Neural progenitor cell (in vitro differentiated cells): Measurements from ENCODE around the gene C15orf40. TPM values are rescaled to one million over a fixed set of nuclear protein-coding genes. Genes with fewer than 3 reads are reported as not detected.
"Not testable (repeated sequence)": the region's sequence is repeated elsewhere in the genome, so short reads cannot be mapped to it uniquely, and the experiment has no call there.

ENCODE experiments used
- DNase-seq: peaks from one replicate; pipeline ENCODE4 v3.0.0-alpha.2; 2016; ENCODE audit warnings: low spot score
- H2AFZ ChIP-seq: fragments of 200-600 bp; sonication (generic); replicated peaks from 2 replicates; pipeline ENCODE4 v1.6.1; 2016; ENCODE audit warnings: antibody characterized with exemption
- H3F3A ChIP-seq: fragments of 200-600 bp; sonication (generic); 2 replicates; pipeline ENCODE4 v1.6.1; 2016; ENCODE audit warnings: antibody characterized with exemption, low read depth
- H3K27ac ChIP-seq: fragments of 200-600 bp; sonication (generic); 2 replicates; pipeline ENCODE4 v1.5.1; 2016; ENCODE audit warnings: mild to moderate bottlenecking
- H3K27me3 ChIP-seq: fragments of 200-600 bp; sonication (generic); 2 replicates; pipeline ENCODE4 v1.6.1; 2016; ENCODE audit warnings: mild to moderate bottlenecking, moderate library complexity
- H3K36me3 ChIP-seq: fragments of 200-600 bp; sonication (generic); 2 replicates; pipeline ENCODE4 v1.5.1; 2016
- H3K4me1 ChIP-seq: fragments of 200-600 bp; sonication (generic); 2 replicates; pipeline ENCODE4 v1.6.1; 2016; ENCODE audit warnings: mixed run types
- H3K4me2 ChIP-seq: fragments of 200-600 bp; sonication (generic); 2 replicates; pipeline ENCODE4 v1.6.1; 2016
- H3K4me3 ChIP-seq: fragments of 200-600 bp; sonication (generic); 2 replicates; pipeline ENCODE4 v1.5.1; 2016
- H3K79me2 ChIP-seq: fragments of 200-600 bp; sonication (generic); 2 replicates; pipeline ENCODE4 v1.6.1; 2016; ENCODE audit warnings: low read depth
- H3K9ac ChIP-seq: fragments of 200-600 bp; sonication (generic); 2 replicates; pipeline ENCODE4 v1.6.1; 2016
- H3K9me3 ChIP-seq: fragments of 200-600 bp; sonication (generic); 2 replicates; pipeline ENCODE4 v1.5.1; 2016; ENCODE audit warnings: low read depth
- H4K20me1 ChIP-seq: fragments of 200-600 bp; sonication (generic); 2 replicates; pipeline ENCODE4 v1.6.1; 2016; ENCODE audit warnings: low read depth
- H3K27ac Mint-ChIP-seq: 3 replicates; pipeline ENCODE4 v1.8.0; 2021; ENCODE audit warnings: mixed read lengths
- H3K27me3 Mint-ChIP-seq: 2 replicates; pipeline ENCODE4 v1.8.0; 2022; ENCODE audit warnings: low read depth, mild to moderate bottlenecking, inconsistent platforms, moderate library complexity, mixed read lengths; ENCODE audit not compliant: insufficient read depth
- H3K36me3 Mint-ChIP-seq: 3 replicates; pipeline ENCODE4 v1.8.0; 2021; ENCODE audit warnings: mixed read lengths
- H3K4me1 Mint-ChIP-seq: 3 replicates; pipeline ENCODE4 v1.8.0; 2021; ENCODE audit warnings: mixed read lengths
- H3K4me3 Mint-ChIP-seq: 3 replicates; pipeline ENCODE4 v1.8.0; 2021; ENCODE audit warnings: mild to moderate bottlenecking, moderate library complexity, mixed read lengths
- H3K9me3 Mint-ChIP-seq: 3 replicates; pipeline ENCODE4 v1.8.0; 2020; ENCODE audit warnings: mixed read lengths
- EZH2 ChIP-seq: fragments of 200-600 bp; sonication (generic); IDR thresholded peaks from 2 replicates; pipeline ENCODE4 v1.6.1; 2017; ENCODE audit warnings: antibody characterized with exemption, mild to moderate bottlenecking, moderate library complexity
- EZH2phosphoT487 ChIP-seq: fragments of 200-600 bp; sonication (generic); IDR thresholded peaks from 2 replicates; pipeline ENCODE4 v1.6.1; 2017; ENCODE audit warnings: antibody characterized with exemption
- total RNA-seq: library from RNA; depleted of rRNA; stranded (reverse); fragments of >200 nt; gene quantifications from 2 replicates; pipeline ENCODE4 v1.2.3, GENCODE V29; 2015; ENCODE audit warnings: low replicate concordance
- TF ChIP-seq, protein P1 (sequence below): fragments of 200-600 bp; sonication (generic); IDR thresholded peaks from 2 replicates; pipeline ENCODE4 v1.5.1; 2017; ENCODE audit warnings: antibody characterized with exemption, mild to moderate bottlenecking

C15orf40 gene
- total RNA-seq, 1 donor from 2014 or later: 8.1 TPM

DNA sequence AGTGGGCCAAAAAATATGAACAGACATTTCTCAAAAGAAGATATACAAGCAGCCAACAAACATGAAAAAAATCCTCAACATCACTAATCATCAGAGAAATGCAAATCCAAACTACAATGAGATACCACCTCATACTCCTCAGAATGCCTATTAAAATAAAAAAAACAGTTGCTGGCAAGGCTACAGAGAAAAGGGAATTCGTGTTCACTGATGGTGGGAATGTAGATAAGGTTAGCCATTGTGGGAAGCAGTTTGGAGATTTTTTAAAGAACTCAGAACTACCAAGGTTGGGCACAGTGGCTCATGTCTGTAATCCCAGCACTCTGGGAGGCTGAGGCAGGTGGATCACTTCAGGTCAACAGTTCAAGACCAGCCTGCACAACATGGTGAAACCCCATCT, 27.8 kb upstream of the C15orf40 start:
- Mint-ChIP-seq H3K4me1 (no peaks in the 10 kb centered on the region), H3K36me3 (peaks cover 39% of the 10 kb centered on the region), H3K27me3 (no peaks in the 10 kb centered on the region), H3K9me3 (peaks cover 5% of the 10 kb centered on the region), H3K4me3 (no peak overlapping the region), H3K27ac (no peak overlapping the region)
- Histone ChIP-seq H3K4me3 (no peak overlapping the region), H3K27ac (no peak overlapping the region), H3K36me3 (peaks cover 4% of the 10 kb centered on the region), H3K4me2 (no peak overlapping the region), H2AFZ (no peak overlapping the region), H4K20me1 (no peaks in the 10 kb centered on the region), H3K9ac (no peak overlapping the region), H3F3A (no peaks in the 10 kb centered on the region), H3K79me2 (peaks cover 61% of the 10 kb centered on the region), H3K9me3 (no peaks in the 10 kb centered on the region), H3K4me1 (no peaks in the 10 kb centered on the region), H3K27me3 (no peaks in the 10 kb centered on the region)
- no peak for TF ChIP-seq EZH2phosphoT487
- no peak for TF ChIP-seq EZH2
- TF ChIP-seq, protein P1, sequence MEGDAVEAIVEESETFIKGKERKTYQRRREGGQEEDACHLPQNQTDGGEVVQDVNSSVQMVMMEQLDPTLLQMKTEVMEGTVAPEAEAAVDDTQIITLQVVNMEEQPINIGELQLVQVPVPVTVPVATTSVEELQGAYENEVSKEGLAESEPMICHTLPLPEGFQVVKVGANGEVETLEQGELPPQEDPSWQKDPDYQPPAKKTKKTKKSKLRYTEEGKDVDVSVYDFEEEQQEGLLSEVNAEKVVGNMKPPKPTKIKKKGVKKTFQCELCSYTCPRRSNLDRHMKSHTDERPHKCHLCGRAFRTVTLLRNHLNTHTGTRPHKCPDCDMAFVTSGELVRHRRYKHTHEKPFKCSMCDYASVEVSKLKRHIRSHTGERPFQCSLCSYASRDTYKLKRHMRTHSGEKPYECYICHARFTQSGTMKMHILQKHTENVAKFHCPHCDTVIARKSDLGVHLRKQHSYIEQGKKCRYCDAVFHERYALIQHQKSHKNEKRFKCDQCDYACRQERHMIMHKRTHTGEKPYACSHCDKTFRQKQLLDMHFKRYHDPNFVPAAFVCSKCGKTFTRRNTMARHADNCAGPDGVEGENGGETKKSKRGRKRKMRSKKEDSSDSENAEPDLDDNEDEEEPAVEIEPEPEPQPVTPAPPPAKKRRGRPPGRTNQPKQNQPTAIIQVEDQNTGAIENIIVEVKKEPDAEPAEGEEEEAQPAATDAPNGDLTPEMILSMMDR: no peak
- DNase-seq: no peak

- no peak overlapping the region for H3K4me2 ChIP-seq
- H3K36me3 ChIP-seq: peaks cover 8% of the 10 kb centered on the region
Measured at GRCh38 chr15:83036253-83036652, 24.8 kb upstream of the C15orf40 start.

DNA sequence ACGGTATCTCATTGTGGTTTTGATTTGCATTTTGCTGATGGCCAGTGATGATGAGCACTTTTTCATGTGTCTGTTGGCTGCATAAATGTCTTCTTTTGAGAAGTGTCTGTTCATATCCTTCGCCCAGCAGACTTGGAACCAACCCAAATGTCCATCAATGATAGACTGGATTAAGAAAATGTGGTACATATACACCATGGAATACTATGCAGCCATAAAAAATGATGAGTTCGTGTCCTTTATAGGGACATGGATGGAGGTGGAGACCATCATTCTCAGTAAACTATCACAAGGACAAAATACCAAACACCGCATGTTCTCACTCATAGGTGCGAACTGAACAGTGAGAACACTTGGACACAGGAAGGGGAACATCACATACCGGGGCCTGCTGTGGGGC, 19.8 kb upstream of the C15orf40 start:
- H3K9ac ChIP-seq, H3K9me3 Mint-ChIP-seq, H3K4me3 ChIP-seq, DNase-seq, H3K27ac Mint-ChIP-seq, H3K4me3 Mint-ChIP-seq, H3F3A ChIP-seq, H3K27me3 Mint-ChIP-seq, H3K4me2 ChIP-seq, H3K27ac ChIP-seq, H4K20me1 ChIP-seq, H3K27me3 ChIP-seq, H2AFZ ChIP-seq, H3K4me1 ChIP-seq, H3K4me1 Mint-ChIP-seq, H3K9me3 ChIP-seq: not testable (repeated sequence)
- Histone ChIP-seq H3K79me2 (peaks cover 58% of the 10 kb centered on the region), H3K36me3 (peaks cover 13% of the 10 kb centered on the region)
- peaks cover 31% of the 10 kb centered on the region for H3K36me3 Mint-ChIP-seq

More at GRCh38 chr15:83036253-83036652, 24.8 kb upstream of the C15orf40 start:
- H3K9me3 ChIP-seq: no peaks in the 10 kb centered on the region
- Mint-ChIP-seq H3K27me3 (peaks cover 2% of the 10 kb centered on the region), H3K4me1 (no peaks in the 10 kb centered on the region), H3K4me3 (no peak overlapping the region), H3K9me3 (peaks cover 7% of the 10 kb centered on the region), H3K36me3 (peaks cover 50% of the 10 kb centered on the region), H3K27ac (no peak overlapping the region)
- no peaks in the 10 kb centered on the region for H4K20me1 ChIP-seq
- no peaks in the 10 kb centered on the region for H3K27me3 ChIP-seq
- peaks cover 90% of the 10 kb centered on the region for H3K79me2 ChIP-seq
- H3K4me1 ChIP-seq: no peaks in the 10 kb centered on the region
- no peak overlapping the region for H2AFZ ChIP-seq
- H3K9ac ChIP-seq: no peak overlapping the region
- no peak overlapping the region for H3K4me3 ChIP-seq
- TF ChIP-seq, protein P1: no peak
- TF ChIP-seq EZH2phosphoT487: no peak
- no peak for TF ChIP-seq EZH2
- DNase-seq: no peak
- no peaks in the 10 kb centered on the region for H3F3A ChIP-seq
- no peak overlapping the region for H3K27ac ChIP-seq

DNA sequence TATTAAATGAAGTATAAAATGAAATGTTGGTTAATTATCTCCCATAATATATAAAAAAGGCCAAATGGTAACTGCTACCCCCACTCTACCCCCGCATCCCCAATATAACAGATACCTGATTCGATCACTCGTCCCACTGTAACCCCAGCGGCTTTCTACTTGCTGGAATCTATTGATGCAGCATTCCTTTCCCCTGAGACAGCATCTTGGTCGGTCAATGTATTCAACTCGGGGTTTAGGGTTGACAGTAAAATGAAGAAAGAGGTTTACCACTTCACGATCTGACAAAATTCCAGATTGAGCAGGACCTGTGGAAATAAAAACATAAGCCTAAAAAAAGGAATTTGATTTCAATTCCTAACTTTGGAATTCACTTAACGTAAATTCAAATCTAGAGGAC, 18.6 kb upstream of the C15orf40 start:
- Histone ChIP-seq H4K20me1 (no peaks in the 10 kb centered on the region), H3K27ac (no peak overlapping the region), H3K4me3 (no peak overlapping the region), H3K9me3 (no peaks in the 10 kb centered on the region), H3K36me3 (peaks cover 13% of the 10 kb centered on the region), H3K9ac (no peak overlapping the region), H3K79me2 (peaks cover 46% of the 10 kb centered on the region), H3K4me1 (no peaks in the 10 kb centered on the region), H3K4me2 (no peak overlapping the region), H3F3A (no peaks in the 10 kb centered on the region), H3K27me3 (no peaks in the 10 kb centered on the region), H2AFZ (no peak overlapping the region)
- no peak overlapping the region for H3K27ac Mint-ChIP-seq
- H3K4me1 Mint-ChIP-seq: peaks cover 4% of the 10 kb centered on the region
- H3K9me3 Mint-ChIP-seq: peaks cover 3% of the 10 kb centered on the region
- no peak overlapping the region for H3K4me3 Mint-ChIP-seq
- peaks cover 26% of the 10 kb centered on the region for H3K36me3 Mint-ChIP-seq
- TF ChIP-seq EZH2phosphoT487: no peak
- TF ChIP-seq, protein P1: no peak
- no peak for TF ChIP-seq EZH2
- peak; percentile 10 for DNase-seq
- peaks cover 2% of the 10 kb centered on the region for H3K27me3 Mint-ChIP-seq
